Measurements from ENCODE around the gene RAMP2.

DNA sequence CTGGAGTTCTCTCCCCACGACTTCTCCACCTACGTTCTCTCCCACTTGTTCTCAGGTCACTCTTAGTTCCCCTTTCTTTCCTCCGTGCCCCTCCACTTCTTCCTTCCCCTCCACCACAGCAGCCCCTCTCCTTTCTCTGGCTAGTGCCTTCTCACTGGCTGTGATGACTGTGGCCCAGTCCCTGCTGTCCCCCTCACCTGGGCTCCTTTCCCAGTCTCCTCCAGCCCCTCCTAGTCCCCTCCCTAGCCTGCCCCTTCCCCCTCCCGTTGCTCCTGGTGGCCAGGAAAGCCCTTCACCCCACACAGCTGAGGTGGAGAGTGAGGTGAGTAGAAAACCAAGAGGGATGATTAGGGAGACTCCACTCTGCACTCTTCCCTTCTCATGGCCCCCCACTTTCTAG lies 34.0 kb downstream of the RAMP2 start:
- TF ChIP-seq, protein P1, sequence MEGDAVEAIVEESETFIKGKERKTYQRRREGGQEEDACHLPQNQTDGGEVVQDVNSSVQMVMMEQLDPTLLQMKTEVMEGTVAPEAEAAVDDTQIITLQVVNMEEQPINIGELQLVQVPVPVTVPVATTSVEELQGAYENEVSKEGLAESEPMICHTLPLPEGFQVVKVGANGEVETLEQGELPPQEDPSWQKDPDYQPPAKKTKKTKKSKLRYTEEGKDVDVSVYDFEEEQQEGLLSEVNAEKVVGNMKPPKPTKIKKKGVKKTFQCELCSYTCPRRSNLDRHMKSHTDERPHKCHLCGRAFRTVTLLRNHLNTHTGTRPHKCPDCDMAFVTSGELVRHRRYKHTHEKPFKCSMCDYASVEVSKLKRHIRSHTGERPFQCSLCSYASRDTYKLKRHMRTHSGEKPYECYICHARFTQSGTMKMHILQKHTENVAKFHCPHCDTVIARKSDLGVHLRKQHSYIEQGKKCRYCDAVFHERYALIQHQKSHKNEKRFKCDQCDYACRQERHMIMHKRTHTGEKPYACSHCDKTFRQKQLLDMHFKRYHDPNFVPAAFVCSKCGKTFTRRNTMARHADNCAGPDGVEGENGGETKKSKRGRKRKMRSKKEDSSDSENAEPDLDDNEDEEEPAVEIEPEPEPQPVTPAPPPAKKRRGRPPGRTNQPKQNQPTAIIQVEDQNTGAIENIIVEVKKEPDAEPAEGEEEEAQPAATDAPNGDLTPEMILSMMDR (IDR thresholded peaks at IDR 0.05; ENCODE audit: low read length), result no peak
- TF ChIP-seq EZH2 (IDR thresholded peaks at IDR 0.05; ENCODE audit: borderline replicate concordance, low read length), result no peak

Data from OCI-LY1 (cell line).